Measurements from ENCODE around the gene ANTXR2. TPM values are rescaled to one million over a fixed set of nuclear protein-coding genes. Genes with fewer than 3 reads are reported as not detected.

Gene ANTXR2
- total RNA-seq, 2 experiments from 2014 or later, result 27.3 to 30.0 TPM

GRCh38 chr4:79875344-79875899 is 197.6 kb downstream of the ANTXR2 start:
- Mint-ChIP-seq H3K9me3 (peaks cover 7% of the 10 kb centered on the region), H3K27me3 (no peaks in the 10 kb centered on the region), H3K4me3 (no peak overlapping the region), H3K27ac (no peak overlapping the region), H3K4me1 (no peaks in the 10 kb centered on the region), H3K36me3 (ENCODE audit: low read depth) (no peaks in the 10 kb centered on the region)
- DNase-seq, result no peak
- ChIA-PET POLR2A (no interaction called here), CTCF (no interaction called here)

DNA sequence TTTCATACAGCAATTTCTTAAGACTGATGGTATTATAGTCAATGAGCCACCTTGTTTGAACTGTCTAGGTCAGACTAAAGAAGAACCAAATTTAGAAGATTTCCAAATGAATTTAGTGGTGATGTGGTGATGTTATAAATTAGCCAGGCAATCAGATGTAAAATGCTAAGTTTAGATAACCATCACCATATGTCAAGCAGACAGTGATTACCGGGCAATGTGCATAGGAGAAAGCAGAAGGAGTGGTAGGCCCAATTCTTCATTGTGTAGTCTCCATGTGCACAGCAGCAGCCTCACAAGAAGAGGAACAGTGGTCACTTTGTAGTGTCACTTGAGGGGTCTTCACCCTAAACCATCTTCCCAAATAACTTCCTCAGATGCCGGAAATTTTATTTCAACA is 198.8 kb downstream of the ANTXR2 start:
- Mint-ChIP-seq H3K4me1 (no peaks in the 10 kb centered on the region), H3K4me3 (no peak overlapping the region), H3K9me3 (peaks cover 7% of the 10 kb centered on the region), H3K27ac (no peak overlapping the region), H3K27me3 (peaks cover 2% of the 10 kb centered on the region), H3K36me3 (ENCODE audit: low read depth) (no peaks in the 10 kb centered on the region)
- ChIA-PET CTCF (no interaction called here), POLR2A (no interaction called here)
- no peak for DNase-seq

- CTCF ChIA-PET, result no interaction called here
- H3K4me1 Mint-ChIP-seq, result no peaks in the 10 kb centered on the region
- POLR2A ChIA-PET, result no interaction called here
- H3K27ac Mint-ChIP-seq, result no peak overlapping the region
- no peaks in the 10 kb centered on the region for H3K36me3 Mint-ChIP-seq (ENCODE audit: low read depth)
- no peak for DNase-seq
- H3K4me3 Mint-ChIP-seq, result no peak overlapping the region
- peaks cover 2% of the 10 kb centered on the region for H3K27me3 Mint-ChIP-seq
- peaks cover under 1% of the 10 kb centered on the region for H3K9me3 Mint-ChIP-seq
Observed at GRCh38 chr4:79872738-79873137, 200.3 kb downstream of the ANTXR2 start.

GRCh38 chr4:79871961-79872360 is 201.1 kb downstream of the ANTXR2 start:
- Mint-ChIP-seq H3K36me3 (ENCODE audit: low read depth) (no peaks in the 10 kb centered on the region), H3K4me1 (no peaks in the 10 kb centered on the region), H3K27me3 (peaks cover 2% of the 10 kb centered on the region), H3K9me3 (no peaks in the 10 kb centered on the region), H3K27ac (no peak overlapping the region), H3K4me3 (no peak overlapping the region)
- CTCF ChIA-PET, result no interaction called here
- POLR2A ChIA-PET, result no interaction called here
- DNase-seq, result no peak

DNA sequence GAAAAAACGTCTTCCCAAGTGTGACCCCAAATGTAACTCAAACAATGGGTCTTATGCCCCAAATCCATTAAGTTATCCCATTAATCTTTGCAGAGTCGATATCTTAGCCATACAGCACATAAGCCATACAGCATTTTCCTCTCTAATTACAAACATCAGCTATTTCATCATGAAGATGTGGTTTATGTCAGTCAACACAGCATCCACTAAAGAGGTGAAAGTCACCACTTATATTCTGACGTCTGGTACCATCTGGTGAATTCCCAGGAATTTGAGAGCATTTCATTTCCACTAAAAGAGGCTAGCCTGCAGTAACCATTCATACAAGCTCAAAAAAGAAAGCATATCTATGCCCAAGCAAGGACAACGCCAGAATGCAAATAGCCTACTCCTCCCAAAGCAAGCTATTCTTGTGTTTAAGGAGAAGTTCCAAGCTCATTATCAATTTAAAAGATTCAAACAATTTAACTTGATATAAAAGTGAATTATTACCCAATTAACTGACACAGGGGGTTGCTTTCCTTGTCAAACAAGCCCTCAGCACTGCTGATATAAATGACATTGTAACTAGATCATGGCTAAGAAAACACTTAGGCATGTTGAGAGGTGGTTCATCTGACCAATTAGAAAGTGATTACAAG is 203.3 kb downstream of the ANTXR2 start:
- DNase-seq, result no peak
- H3K4me3 Mint-ChIP-seq, result no peak overlapping the region
- peaks cover 2% of the 10 kb centered on the region for H3K27me3 Mint-ChIP-seq
- H3K27ac Mint-ChIP-seq, result no peak overlapping the region
- H3K4me1 Mint-ChIP-seq, result no peaks in the 10 kb centered on the region
- no peaks in the 10 kb centered on the region for H3K36me3 Mint-ChIP-seq (ENCODE audit: low read depth)
- H3K9me3 Mint-ChIP-seq, result no peaks in the 10 kb centered on the region
- POLR2A ChIA-PET, result interaction anchor here (0.6 kb wide), 1 partner anchor 29 kb away, joined by 6 read pairs; no protein-coding TSS in a partner anchor
- CTCF ChIA-PET, result no interaction called here

DNA sequence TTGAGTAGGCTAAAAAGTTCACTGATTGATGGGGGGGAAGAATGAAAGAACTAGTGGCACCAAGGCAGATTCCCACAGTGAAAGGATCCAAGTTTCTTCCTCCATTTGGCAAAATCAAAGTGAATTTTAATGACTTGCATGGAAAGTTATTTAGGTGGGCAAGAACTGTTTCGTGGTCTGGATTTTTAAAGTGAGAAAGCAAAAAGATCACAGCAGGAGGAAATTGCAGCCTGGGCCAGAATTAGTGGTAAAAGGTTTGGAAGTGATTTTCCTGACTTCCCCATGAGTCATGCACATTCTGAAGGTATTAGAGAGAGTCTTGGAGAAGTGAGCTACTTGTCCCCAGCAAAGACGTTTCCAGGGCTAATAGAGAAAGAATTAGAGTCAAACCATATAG is 207.8 kb downstream of the ANTXR2 start:
- H3K9me3 Mint-ChIP-seq, result no peaks in the 10 kb centered on the region
- no peaks in the 10 kb centered on the region for H3K4me1 Mint-ChIP-seq
- H3K27me3 Mint-ChIP-seq, result peaks cover 2% of the 10 kb centered on the region
- H3K4me3 Mint-ChIP-seq, result no peak overlapping the region
- H3K36me3 Mint-ChIP-seq (ENCODE audit: low read depth), result no peaks in the 10 kb centered on the region
- DNase-seq, result no peak
- no peak overlapping the region for H3K27ac Mint-ChIP-seq
- CTCF ChIA-PET, result interaction anchor here (0.9 kb wide), 1 partner anchor 182 kb away, joined by 3 read pairs; no protein-coding TSS in a partner anchor
- POLR2A ChIA-PET, result no interaction called here

DNA sequence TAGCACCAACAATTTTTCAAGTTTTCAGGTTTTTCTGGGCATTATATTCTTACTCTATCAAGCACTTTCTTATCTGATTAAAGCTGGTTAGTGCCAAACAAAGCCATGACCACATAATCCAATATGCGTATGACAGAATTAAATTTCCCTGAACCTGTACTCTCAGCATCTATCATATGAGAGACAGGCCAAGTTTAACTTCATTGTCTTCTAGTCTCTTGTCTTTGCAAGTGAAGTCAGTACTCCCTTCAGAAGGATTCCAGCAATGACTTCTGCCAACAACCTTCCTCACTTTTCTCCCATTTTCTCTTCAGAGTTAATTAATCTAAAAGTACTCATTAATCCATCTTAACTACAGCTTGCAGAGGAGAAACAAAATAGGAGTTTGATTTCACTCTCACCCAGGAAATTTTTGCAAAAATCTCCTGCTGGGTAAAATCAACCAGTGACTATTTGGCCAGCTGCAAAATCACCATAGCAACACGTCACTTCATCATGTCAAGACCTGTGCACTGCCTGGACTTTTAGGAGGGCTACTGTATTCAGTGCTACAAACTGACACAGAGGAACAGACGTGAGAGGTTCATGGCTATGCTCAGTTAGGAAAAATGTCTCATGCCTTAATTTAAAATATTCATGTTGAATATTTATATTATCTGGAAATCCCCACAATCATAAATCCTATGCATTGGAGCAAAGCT is 208.4 kb downstream of the ANTXR2 start:
- Mint-ChIP-seq H3K27me3 (peaks cover 2% of the 10 kb centered on the region), H3K4me1 (no peaks in the 10 kb centered on the region), H3K9me3 (no peaks in the 10 kb centered on the region), H3K4me3 (no peak overlapping the region), H3K27ac (no peak overlapping the region), H3K36me3 (ENCODE audit: low read depth) (no peaks in the 10 kb centered on the region)
- CTCF ChIA-PET, result no interaction called here
- POLR2A ChIA-PET, result no interaction called here
- DNase-seq, result no peak

DNA sequence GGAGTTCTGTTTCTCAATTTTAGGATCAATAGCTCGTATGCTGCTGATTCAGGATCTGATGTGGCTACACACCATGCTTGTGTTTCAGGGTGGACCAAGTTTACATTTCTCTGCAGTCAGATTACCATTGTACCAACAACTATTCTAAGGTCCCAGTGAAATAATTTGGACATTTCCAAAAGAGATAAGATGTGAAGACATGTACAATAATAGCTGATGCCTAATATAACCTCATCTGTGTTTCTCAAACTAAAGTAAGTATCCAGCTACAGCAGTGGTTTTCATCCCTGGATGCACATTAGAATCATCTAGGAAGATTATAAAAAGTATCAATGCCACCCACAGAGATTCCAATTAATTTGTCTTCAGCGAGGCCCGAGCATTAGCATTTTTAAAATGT is 209.7 kb downstream of the ANTXR2 start:
- Mint-ChIP-seq H3K27ac (no peak overlapping the region), H3K4me1 (no peaks in the 10 kb centered on the region), H3K9me3 (no peaks in the 10 kb centered on the region), H3K27me3 (no peaks in the 10 kb centered on the region), H3K36me3 (ENCODE audit: low read depth) (no peaks in the 10 kb centered on the region), H3K4me3 (no peak overlapping the region)
- ChIA-PET POLR2A (no interaction called here), CTCF (no interaction called here)
- no peak for DNase-seq

DNA sequence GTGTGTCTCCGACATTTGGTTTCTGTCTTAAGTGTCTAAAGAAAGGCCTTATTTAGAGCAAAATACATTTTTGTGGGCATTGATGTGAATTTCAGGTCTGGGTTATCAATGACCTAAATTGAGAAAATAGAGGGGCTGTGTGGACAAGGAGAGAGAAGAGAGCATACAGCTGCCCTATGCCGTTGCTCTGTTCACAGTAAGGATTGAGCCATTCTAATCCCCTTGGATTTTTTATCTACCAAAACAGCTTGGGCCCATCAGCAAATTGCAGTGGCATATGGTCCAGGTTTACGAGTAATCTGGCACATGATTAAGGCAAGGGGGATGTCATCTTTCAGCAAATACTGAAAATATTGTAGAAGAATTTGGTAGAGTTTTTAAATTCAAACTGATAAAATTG is 210.2 kb downstream of the ANTXR2 start:
- Mint-ChIP-seq H3K4me3 (no peak overlapping the region), H3K9me3 (no peaks in the 10 kb centered on the region), H3K27ac (no peak overlapping the region), H3K27me3 (no peaks in the 10 kb centered on the region), H3K36me3 (ENCODE audit: low read depth) (no peaks in the 10 kb centered on the region), H3K4me1 (no peaks in the 10 kb centered on the region)
- DNase-seq, result no peak
- CTCF ChIA-PET, result no interaction called here
- POLR2A ChIA-PET, result no interaction called here

DNA sequence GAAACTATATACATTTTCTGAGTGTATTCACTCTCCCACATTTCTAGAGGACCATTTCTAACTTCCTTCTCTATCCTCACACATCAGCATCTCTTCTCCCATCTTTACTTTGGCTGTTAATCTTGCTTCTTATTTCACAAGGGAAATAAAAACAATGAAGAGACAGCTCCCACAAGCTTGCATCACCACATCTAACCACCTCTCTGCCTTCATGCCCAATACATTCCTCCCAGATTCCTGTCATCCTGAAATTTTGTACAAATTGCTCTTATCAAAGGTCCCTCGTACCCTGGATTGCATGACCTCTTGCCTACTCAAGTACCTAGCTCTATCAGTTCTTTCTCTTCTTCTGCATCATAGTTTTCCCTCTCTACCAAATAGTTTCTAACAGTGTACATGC is 215.2 kb downstream of the ANTXR2 start:
- no peak overlapping the region for H3K27ac Mint-ChIP-seq
- ChIA-PET POLR2A (no interaction called here), CTCF (no interaction called here)
- H3K9me3 Mint-ChIP-seq, result no peaks in the 10 kb centered on the region
- no peaks in the 10 kb centered on the region for H3K36me3 Mint-ChIP-seq (ENCODE audit: low read depth)
- H3K4me1 Mint-ChIP-seq, result no peaks in the 10 kb centered on the region
- H3K4me3 Mint-ChIP-seq, result no peak overlapping the region
- H3K27me3 Mint-ChIP-seq, result no peaks in the 10 kb centered on the region
- DNase-seq, result no peak

DNA sequence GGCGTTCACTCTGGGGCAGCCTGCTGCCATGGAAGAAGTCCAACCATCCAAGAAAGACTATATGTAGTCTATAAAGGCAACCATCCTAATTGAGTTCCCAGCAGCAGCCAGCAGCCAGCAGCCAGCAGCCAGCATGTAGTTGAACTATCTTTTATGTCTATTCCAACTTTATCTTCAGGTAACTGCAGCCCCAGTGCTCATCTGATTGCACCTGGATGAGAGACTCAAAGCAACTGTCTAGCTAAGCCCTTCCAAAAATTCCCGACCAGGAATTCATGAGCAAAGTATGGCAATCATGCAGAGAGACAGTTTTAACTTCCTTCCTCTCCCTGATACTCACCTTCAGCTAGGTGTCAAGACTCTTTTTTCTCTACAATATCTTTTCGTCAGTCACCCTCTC is 216.8 kb downstream of the ANTXR2 start:
- ChIA-PET POLR2A (no interaction called here), CTCF (no interaction called here)
- no peak for DNase-seq
- Mint-ChIP-seq H3K4me1 (no peaks in the 10 kb centered on the region), H3K27ac (no peak overlapping the region), H3K9me3 (no peaks in the 10 kb centered on the region), H3K4me3 (no peak overlapping the region), H3K27me3 (no peaks in the 10 kb centered on the region), H3K36me3 (ENCODE audit: low read depth) (no peaks in the 10 kb centered on the region)

DNA sequence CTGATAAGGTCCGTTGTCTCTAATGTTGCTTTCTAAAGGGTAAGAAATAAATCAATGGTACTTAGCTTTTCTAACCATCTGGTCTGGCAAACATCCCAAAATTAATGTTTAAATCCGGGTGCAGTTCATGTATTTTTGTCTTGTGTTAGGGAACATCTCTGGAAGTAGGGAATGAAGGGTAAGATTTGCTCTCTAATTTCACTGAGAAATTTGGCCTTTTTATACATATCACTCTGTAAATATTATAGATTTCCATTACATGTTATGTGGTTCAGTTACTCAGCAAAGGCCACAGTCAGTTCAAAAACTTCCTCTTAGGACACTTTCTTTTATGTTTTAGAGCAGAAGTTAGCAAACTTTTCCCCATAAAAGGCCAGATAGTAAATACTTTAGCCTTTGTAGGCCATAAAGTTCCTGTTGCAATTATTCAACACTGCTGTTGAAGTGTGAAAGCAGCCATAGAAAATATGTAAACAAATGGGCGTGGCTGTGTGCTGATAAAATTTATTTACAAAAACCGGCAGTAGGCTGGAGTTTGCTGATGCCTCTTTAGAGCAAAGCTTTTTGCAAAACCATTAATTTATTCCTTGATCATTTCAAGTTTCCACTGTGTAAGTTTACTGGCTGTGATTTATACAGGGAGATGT is 218.1 kb downstream of the ANTXR2 start:
- Mint-ChIP-seq H3K4me3 (no peak overlapping the region), H3K27ac (no peak overlapping the region), H3K9me3 (no peaks in the 10 kb centered on the region), H3K4me1 (no peaks in the 10 kb centered on the region), H3K36me3 (ENCODE audit: low read depth) (no peaks in the 10 kb centered on the region), H3K27me3 (no peaks in the 10 kb centered on the region)
- DNase-seq, result no peak
- CTCF ChIA-PET, result no interaction called here
- POLR2A ChIA-PET, result no interaction called here

DNA sequence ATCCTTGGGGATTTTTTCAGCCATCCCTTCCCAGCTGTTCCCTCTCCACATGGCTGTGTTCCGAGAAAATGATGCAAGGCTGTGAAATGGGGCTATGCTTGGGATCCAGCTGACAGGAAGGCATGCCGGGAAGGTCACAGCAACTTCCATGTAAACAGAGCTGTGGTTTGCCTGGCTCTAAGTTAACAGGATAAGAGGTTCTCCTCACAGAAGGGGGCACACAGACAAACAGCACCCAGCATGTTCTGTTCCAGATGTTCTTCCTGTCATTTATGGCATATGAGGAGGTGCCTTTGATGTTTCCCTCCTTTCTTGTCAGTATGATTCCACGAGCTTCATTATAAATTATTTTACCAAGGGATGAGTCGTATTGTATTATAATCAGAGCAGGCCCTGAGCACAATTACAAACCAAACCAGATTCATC is 220.7 kb downstream of the ANTXR2 start:
- Mint-ChIP-seq H3K27me3 (no peaks in the 10 kb centered on the region), H3K36me3 (ENCODE audit: low read depth) (no peaks in the 10 kb centered on the region), H3K9me3 (no peaks in the 10 kb centered on the region), H3K4me3 (no peak overlapping the region), H3K27ac (no peak overlapping the region), H3K4me1 (no peaks in the 10 kb centered on the region)
- POLR2A ChIA-PET, result no interaction called here
- CTCF ChIA-PET, result interaction anchor here (0.9 kb wide), 1 partner anchor 12 kb away, joined by 4 read pairs; no protein-coding TSS in a partner anchor
- DNase-seq, result no peak
